B cell (primary cell): Measurements from ENCODE around the gene ENPP4. TPM values are rescaled to one million over a fixed set of nuclear protein-coding genes. Genes with fewer than 3 reads are reported as not detected.

Experiments used
- ATAC-seq: fragments of 200-7000 bp; cut with Tn5 transposase; one replicate; pipeline ENCODE4 v1.10.0; 2021; ENCODE audit warnings: low read depth, mild to moderate bottlenecking, moderate number of reproducible peaks, moderate library complexity
- CTCF ChIA-PET: fragments of 350-600 bp; sonication (Branson Sonifier 250); formaldehyde crosslinking; loops from one replicate; lab custom pipeline; 2021; ENCODE audit warnings: antibody characterized with exemption, inconsistent platforms; lab: Charles Lee
- POLR2A ChIA-PET: fragments of 350-600 bp; sonication (Branson Sonifier 250); formaldehyde crosslinking; loops from one replicate; lab custom pipeline; 2021; ENCODE audit warnings: antibody characterized with exemption; lab: Charles Lee
- DNase-seq: peaks from one replicate; pipeline ENCODE4 v3.0.0; 2013
- H2AFZ ChIP-seq: 2 replicates; pipeline ENCODE4 v1.6.1; 2012; ENCODE audit warnings: mild to moderate bottlenecking, low read depth, low read length; ENCODE audit not compliant: insufficient read depth, poor library complexity, severe bottlenecking
- H3K27ac ChIP-seq, 2 donors: 1 replicate in 1 of 2; 2 replicates in 1 of 2; pipeline ENCODE4 v1.5.1; 2012 to 2013; ENCODE audit warnings: low read length in 2 of 2, mild to moderate bottlenecking in 2 of 2, moderate library complexity in 1 of 2
- H3K27me3 ChIP-seq, 4 experiments: fragments of 200-600 bp in 1 of 4; sonication (generic) in 1 of 4; replicated peaks in 1 of 4; 1 replicate in 2 of 4; 2 replicates in 2 of 4; pipeline versions ENCODE4 v1.6.1 to v1.7.0; 2013 to 2016; ENCODE audit warnings: low read length in 3 of 4, mild to moderate bottlenecking in 2 of 4, mixed read lengths in 1 of 4, moderate library complexity in 1 of 4; ENCODE audit not compliant: insufficient read depth in 4 of 4, control insufficient read depth in 3 of 4; ENCODE audit errors: control extremely low read depth in 1 of 4
- H3K36me3 ChIP-seq, 2 experiments: replicated peaks in 1 of 2; 1 replicate in 1 of 2; 2 replicates in 1 of 2; pipeline versions ENCODE4 v1.6.1 to v1.7.1; 2013; ENCODE audit warnings: low read length in 1 of 2; ENCODE audit not compliant: insufficient read depth in 2 of 2, control insufficient read depth in 1 of 2; ENCODE audit errors: control extremely low read depth in 1 of 2, extremely low read depth in 1 of 2
- H3K4me1 ChIP-seq, 2 donors: fragments of 200-600 bp in 1 of 2; sonication (generic) in 1 of 2; 1 replicate in 1 of 2; 2 replicates in 1 of 2; pipeline versions ENCODE4 v1.5.1 to v1.6.1; 2013 to 2017; ENCODE audit warnings: low read length in 2 of 2; ENCODE audit not compliant: control insufficient read depth in 2 of 2, insufficient read depth in 2 of 2
- H3K4me2 ChIP-seq: replicated peaks from 2 replicates; pipeline ENCODE3; 2012; ENCODE audit warnings: mild to moderate bottlenecking, low read depth, low read length; ENCODE audit not compliant: poor library complexity, severe bottlenecking
- H3K4me3 ChIP-seq, 5 experiments: fragments of 200-600 bp in 1 of 5; sonication (generic) in 1 of 5; 1 replicate in 3 of 5; 2 replicates in 2 of 5; pipeline versions ENCODE4 v1.5.1 to v1.7.0; 2011 to 2016; ENCODE audit warnings: low read length in 4 of 5, mild to moderate bottlenecking in 4 of 5, low read depth in 2 of 5, control low read depth in 1 of 5, moderate library complexity in 1 of 5; ENCODE audit not compliant: insufficient read depth in 1 of 5; ENCODE audit errors: control extremely low read depth in 1 of 5, extremely low read depth in 1 of 5
- H3K79me2 ChIP-seq: fragments of 200-600 bp; sonication (generic); one replicate; pipeline ENCODE4 v1.6.0; 2016; ENCODE audit warnings: low read length; ENCODE audit not compliant: control insufficient read depth, insufficient read depth
- H3K9ac ChIP-seq: fragments of 200-600 bp; sonication (generic); 2 replicates; pipeline ENCODE4 v1.6.1; 2017; ENCODE audit warnings: mild to moderate bottlenecking, low read length, moderate library complexity
- H3K9me3 ChIP-seq, 3 donors: one replicate each; pipeline versions ENCODE4 v1.6.1 to v1.7.1; 2013; ENCODE audit warnings: low read length in 2 of 3; ENCODE audit not compliant: control insufficient read depth in 2 of 3, insufficient read depth in 1 of 3; ENCODE audit errors: control extremely low read depth in 1 of 3
- H4K20me1 ChIP-seq: 2 replicates; pipeline ENCODE4 v1.6.0; 2012; ENCODE audit warnings: mild to moderate bottlenecking, low read length; ENCODE audit not compliant: insufficient read depth, control insufficient read depth, poor library complexity, severe bottlenecking
- H3K27ac Mint-ChIP-seq: one replicate; pipeline ENCODE4 v1.8.0; 2021; ENCODE audit warnings: mixed read lengths
- H3K27me3 Mint-ChIP-seq: one replicate; pipeline ENCODE4 v1.8.0; 2021; ENCODE audit warnings: mixed read lengths
- H3K4me1 Mint-ChIP-seq: one replicate; pipeline ENCODE4 v1.8.0; 2021; ENCODE audit warnings: mixed read lengths
- H3K4me3 Mint-ChIP-seq: one replicate; pipeline ENCODE4 v1.8.0; 2021; ENCODE audit warnings: mixed read lengths
- H3K9me3 Mint-ChIP-seq: one replicate; pipeline ENCODE4 v1.8.0; 2022; ENCODE audit warnings: mixed read lengths; ENCODE audit not compliant: insufficient read depth
- CTCF ChIP-seq: fragments of 200-600 bp; IDR thresholded peaks from one replicate; pipeline ENCODE4 v1.8.0; 2022; ENCODE audit warnings: antibody characterized with exemption, mild to moderate bottlenecking
- EZH2 ChIP-seq: IDR thresholded peaks from 2 replicates; pipeline ENCODE4 v1.6.1; 2012; ENCODE audit warnings: borderline replicate concordance, low read depth, mild to moderate bottlenecking, moderate library complexity, low read length; ENCODE audit not compliant: insufficient read depth, poor library complexity, severe bottlenecking
- WGBS: methylation state at CpG from one replicate; pipeline ENCODE4 v1.1.5; 2013; ENCODE audit warnings: missing lambda C conversion rate; ENCODE audit not compliant: insufficient coverage; 5-methylcytosine and 5-hydroxymethylcytosine counted together
- intact Hi-C: fragments of 100-400 bp; cut with micrococcal nuclease; formaldehyde crosslinking; loops from one replicate; pipeline ENCODE4 v1.10.0; 2022
- polyA plus RNA-seq: library from polyadenylated mRNA; depleted of rRNA; stranded (reverse); fragments of >200 nt; gene quantifications from 2 replicates; pipeline ENCODE4 v1.2.3, GENCODE V29; 2012
- total RNA-seq, 2 donors: library from RNA; stranded (reverse); fragments of 120-200 nt in 1 of 2; gene quantifications; 1 replicate in 1 of 2; 2 replicates in 1 of 2; pipeline versions ENCODE4 v1.2.3 to v1.2.4, GENCODE V29; 2013 to 2022

The ENPP4 gene
- total and polyA plus RNA-seq, 2 donors (not counting 1 experiment from before 2014, with no cell fraction given) = 2.9 to 10.0 TPM

DNA sequence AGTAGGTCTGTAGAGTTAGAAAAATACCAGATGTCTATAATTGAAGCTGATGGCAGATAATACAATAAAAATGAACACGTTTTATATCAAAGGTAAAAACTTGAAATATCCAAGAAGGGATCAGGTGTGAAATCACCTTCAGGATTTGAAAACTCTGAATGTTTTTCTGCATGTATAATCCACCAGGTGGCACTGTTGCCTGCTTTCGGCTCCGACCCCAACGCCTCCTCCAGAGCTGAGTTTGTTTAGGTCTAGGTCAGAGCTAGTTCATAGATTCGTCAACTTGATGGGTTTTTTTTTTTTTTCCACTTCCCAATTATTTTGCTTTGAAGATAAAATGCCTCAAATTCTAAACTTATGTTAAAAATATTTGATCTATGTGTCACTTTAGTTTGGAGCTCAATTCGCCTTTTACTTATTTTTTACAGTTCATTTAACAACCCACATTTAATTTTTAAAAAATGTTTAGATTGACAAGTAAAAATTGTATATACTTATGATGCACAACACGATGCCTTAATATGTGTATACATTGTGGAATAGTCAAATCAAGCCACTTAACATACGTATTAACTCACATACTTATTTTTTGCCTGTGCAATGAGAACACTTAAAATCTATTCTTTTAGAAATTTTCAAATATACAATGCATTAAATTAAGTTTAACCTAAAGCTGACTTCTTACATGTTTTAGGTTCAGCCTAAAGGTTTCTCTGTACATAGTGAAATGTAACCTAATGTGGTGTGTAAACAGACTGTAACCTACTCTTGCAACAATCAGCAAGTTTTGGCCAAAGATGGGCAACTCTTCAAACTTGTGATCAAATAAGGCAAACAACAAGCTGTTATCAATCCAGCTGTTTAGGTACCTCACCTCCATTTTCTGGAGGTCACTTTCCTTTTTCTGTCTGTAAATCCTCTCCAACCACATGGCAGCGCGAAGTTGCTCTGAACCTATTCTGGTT, 39.4 kb upstream of the ENPP4 start:
- Histone ChIP-seq H3K9me3 (peaks cover 0 to 11% (median 9%) of the 10 kb centered on the region in 3 donors), H3K9ac (no peak overlapping the region), H3K4me3 (no peak overlapping the region), H2AFZ (no peak overlapping the region), H3K36me3 (no peaks in the 10 kb centered on the region), H4K20me1 (no peaks in the 10 kb centered on the region), H3K27ac (no peak overlapping the region), H3K27me3 (peaks cover 0 to 3% (median 1%) of the 10 kb centered on the region in 4 experiments), H3K4me1 (no peaks in the 10 kb centered on the region), H3K79me2 (no peaks in the 10 kb centered on the region), H3K4me2 (no peak overlapping the region)
- TF ChIP-seq CTCF (peak; percentile 93), EZH2 (no peak)
- intact Hi-C loops = loop anchor here (1.0 to 10.0 kb wide), 3 partner anchors 38 to 404 kb away; partner anchors contain the start of genes ENPP4 and RCAN2
- Mint-ChIP-seq H3K4me1 (no peaks in the 10 kb centered on the region), H3K9me3 (peaks cover 8% of the 10 kb centered on the region), H3K27me3 (peaks cover 24% of the 10 kb centered on the region), H3K27ac (no peak overlapping the region), H3K4me3 (no peak overlapping the region)
- WGBS = no CpG with 5 or more reads among the region's 10 CpGs
- CTCF ChIA-PET = interaction anchor here (0.6 to 4.5 kb wide), 47 partner anchors 10 to 1435 kb away, joined by 3 to 340 read pairs (median 4); partner anchors contain the start of gene ENPP4
- POLR2A ChIA-PET = no interaction called here
- peak; percentile 54 for ATAC-seq
- peak; percentile 70 for DNase-seq

- H3K27me3 Mint-ChIP-seq = peaks cover 24% of the 10 kb centered on the region
- H3K9ac ChIP-seq = no peak overlapping the region
- H3K9me3 ChIP-seq = peaks cover 0 to 13% (median 9%) of the 10 kb centered on the region in 3 donors
- no peaks in the 10 kb centered on the region for H3K4me1 Mint-ChIP-seq
- intact Hi-C loops = loop anchor here (2.0 to 10.0 kb wide), 2 partner anchors 38 to 404 kb away; partner anchors contain the start of genes ENPP4 and RCAN2
- no peak overlapping the region for H3K27ac ChIP-seq
- peaks cover 0 to 3% (median 1%) of the 10 kb centered on the region in 4 experiments for H3K27me3 ChIP-seq
- no peak overlapping the region for H2AFZ ChIP-seq
- no peaks in the 10 kb centered on the region for H3K79me2 ChIP-seq
- DNase-seq = no peak
- POLR2A ChIA-PET = no interaction called here
- peaks cover 11% of the 10 kb centered on the region for H3K9me3 Mint-ChIP-seq
- H4K20me1 ChIP-seq = no peaks in the 10 kb centered on the region
- no peak overlapping the region for H3K4me3 Mint-ChIP-seq
- no peaks in the 10 kb centered on the region for H3K4me1 ChIP-seq
- no peaks in the 10 kb centered on the region for H3K36me3 ChIP-seq
- CTCF ChIA-PET = interaction anchor here (0.8 to 4.5 kb wide), 26 partner anchors 9 to 758 kb away, joined by 3 to 340 read pairs (median 4); partner anchors contain the start of gene ENPP4
- no peak overlapping the region for H3K27ac Mint-ChIP-seq
- TF ChIP-seq EZH2 (no peak), CTCF (no peak)
- no peak for ATAC-seq
- no peak overlapping the region for H3K4me2 ChIP-seq
- H3K4me3 ChIP-seq = no peak overlapping the region
- no CpG with 5 or more reads among the region's 1 CpG for WGBS
These were observed 38.7 kb upstream of the ENPP4 start for GRCh38 chr6:46091080-46091478.
